ENCODE data around the gene UGT1A10. TPM values are rescaled to one million over a fixed set of nuclear protein-coding genes. Genes with fewer than 3 reads are reported as not detected.

Gene UGT1A10
- total and polyA plus RNA-seq, 8 donors = 0.09 TPM; not detected in 7

DNA sequence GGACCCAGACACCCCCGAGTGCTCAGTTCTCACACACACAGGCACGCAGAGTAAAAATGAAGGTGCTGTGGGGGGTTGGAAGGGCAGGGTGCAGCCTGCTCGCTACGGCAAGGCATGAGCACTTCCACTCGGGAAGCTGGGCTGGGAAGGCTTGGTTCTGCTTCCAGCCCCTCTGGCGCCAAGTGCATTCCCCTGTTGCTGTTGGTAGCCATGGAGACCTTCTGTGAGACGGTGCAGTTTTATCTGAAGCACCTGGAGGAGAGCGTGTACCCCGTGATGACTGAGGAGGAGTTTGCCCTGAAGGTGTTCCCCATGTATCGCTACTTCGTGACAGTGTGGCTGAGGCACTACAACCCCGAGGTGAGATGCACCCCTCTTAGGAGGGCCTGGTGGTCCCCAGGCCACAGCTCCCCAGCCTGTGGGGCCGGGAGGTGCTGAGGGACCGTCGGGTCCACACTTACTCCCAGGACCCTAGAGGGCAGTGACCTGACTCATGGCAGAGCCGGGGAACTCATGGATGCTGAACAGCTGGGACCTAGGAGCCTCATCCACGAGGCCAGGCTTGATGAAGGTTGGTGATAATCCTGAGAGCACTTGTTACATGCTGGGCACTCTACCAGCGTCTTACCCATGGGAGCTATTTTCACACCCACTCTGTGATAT lies 157.3 kb downstream of the UGT1A10 start:
- H3K4me1 ChIP-seq = no peaks in the 10 kb centered on the region
- ATAC-seq = no peak
- 72 to 79% methylated on average over 18 of the region's 18 CpGs for WGBS, 2 donors
- no peak overlapping the region for H3K27ac ChIP-seq
- no peak overlapping the region for H3K4me3 ChIP-seq
- intact Hi-C loops (cut with DNase I) = no loop called here
- no peaks in the 10 kb centered on the region for H3K9me3 ChIP-seq
- no peaks in the 10 kb centered on the region for H3K27me3 ChIP-seq
- no peak for FAIRE-seq
- TF ChIP-seq, protein P1, sequence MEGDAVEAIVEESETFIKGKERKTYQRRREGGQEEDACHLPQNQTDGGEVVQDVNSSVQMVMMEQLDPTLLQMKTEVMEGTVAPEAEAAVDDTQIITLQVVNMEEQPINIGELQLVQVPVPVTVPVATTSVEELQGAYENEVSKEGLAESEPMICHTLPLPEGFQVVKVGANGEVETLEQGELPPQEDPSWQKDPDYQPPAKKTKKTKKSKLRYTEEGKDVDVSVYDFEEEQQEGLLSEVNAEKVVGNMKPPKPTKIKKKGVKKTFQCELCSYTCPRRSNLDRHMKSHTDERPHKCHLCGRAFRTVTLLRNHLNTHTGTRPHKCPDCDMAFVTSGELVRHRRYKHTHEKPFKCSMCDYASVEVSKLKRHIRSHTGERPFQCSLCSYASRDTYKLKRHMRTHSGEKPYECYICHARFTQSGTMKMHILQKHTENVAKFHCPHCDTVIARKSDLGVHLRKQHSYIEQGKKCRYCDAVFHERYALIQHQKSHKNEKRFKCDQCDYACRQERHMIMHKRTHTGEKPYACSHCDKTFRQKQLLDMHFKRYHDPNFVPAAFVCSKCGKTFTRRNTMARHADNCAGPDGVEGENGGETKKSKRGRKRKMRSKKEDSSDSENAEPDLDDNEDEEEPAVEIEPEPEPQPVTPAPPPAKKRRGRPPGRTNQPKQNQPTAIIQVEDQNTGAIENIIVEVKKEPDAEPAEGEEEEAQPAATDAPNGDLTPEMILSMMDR (IDR thresholded peaks at IDR 0.05) = no peak
- H3K36me3 ChIP-seq = no peaks in the 10 kb centered on the region
- DNase-seq = peak in 1 of 6 donors; percentile 24

DNA sequence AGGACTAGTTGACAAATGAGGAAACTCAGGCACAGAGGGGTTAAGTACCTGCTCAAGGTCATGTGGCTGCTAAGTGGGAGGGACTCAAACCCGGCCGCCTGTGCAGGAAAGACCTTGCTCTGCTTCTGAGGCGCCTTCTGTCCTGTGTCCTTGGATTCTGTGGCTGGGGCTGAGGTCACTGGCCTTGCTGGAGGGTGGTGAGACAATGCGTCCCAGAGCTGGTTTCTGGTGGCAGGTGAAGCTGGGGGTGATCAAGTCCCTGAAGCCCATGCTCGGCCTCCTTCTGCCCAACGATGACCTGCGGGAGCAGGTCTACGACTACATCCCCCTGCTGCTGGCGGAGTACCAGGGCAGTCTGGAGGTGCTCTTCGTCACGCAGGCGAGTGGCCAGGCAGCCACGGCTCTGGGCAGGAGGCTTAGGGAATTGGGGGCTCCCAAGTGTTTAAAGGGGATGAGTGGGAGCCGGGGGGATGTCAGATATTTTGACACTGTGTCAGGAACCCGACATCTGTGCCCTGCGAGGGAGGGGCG lies 157.9 kb downstream of the UGT1A10 start:
- no peak for ATAC-seq
- Histone ChIP-seq H3K4me1 (no peaks in the 10 kb centered on the region), H3K27ac (no peak overlapping the region), H3K36me3 (no peaks in the 10 kb centered on the region), H3K9me3 (no peaks in the 10 kb centered on the region), H3K27me3 (no peaks in the 10 kb centered on the region), H3K4me3 (no peak overlapping the region)
- WGBS, 2 donors = 59 to 66% methylated on average over 17 of the region's 17 CpGs
- no peak for FAIRE-seq
- DNase-seq = peak in 1 of 6 donors; percentile 21
- TF ChIP-seq, protein P1 (IDR thresholded peaks at IDR 0.05) = no peak
- intact Hi-C loops (cut with DNase I) = no loop called here

DNA sequence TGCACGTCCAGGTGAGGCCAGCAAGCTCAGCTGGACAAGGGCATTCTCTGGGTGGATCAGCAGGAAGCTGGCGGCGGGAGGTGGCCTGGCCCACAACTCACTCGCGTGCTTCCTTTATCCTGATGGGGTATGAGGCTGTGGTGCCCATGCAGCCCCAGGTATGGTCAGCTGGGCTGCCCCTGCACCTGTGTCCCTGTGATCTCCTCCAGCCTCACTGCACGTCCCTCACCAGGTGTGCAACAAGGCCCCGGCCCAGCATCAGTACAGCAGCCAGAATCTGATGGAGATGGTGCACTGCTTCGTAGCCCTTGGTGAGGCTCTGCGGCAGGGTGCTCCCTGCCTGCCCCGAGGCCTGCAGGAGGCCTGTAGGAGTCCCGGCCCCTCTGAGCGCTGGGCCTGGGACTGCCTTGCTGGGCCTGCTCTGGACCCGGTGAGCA lies 159.5 kb downstream of the UGT1A10 start:
- no peak for FAIRE-seq
- ATAC-seq = no peak
- no peaks in the 10 kb centered on the region for H3K9me3 ChIP-seq
- no peaks in the 10 kb centered on the region for H3K27me3 ChIP-seq
- intact Hi-C loops (cut with DNase I) = no loop called here
- H3K4me3 ChIP-seq = no peak overlapping the region
- H3K4me1 ChIP-seq = no peaks in the 10 kb centered on the region
- TF ChIP-seq, protein P1 (IDR thresholded peaks at IDR 0.05) = no peak
- no peaks in the 10 kb centered on the region for H3K36me3 ChIP-seq
- WGBS, 2 donors = 89 to 90% methylated on average over 13 of the region's 13 CpGs
- H3K27ac ChIP-seq = no peak overlapping the region
- peak in 1 of 6 donors; percentile 37 for DNase-seq

DNA sequence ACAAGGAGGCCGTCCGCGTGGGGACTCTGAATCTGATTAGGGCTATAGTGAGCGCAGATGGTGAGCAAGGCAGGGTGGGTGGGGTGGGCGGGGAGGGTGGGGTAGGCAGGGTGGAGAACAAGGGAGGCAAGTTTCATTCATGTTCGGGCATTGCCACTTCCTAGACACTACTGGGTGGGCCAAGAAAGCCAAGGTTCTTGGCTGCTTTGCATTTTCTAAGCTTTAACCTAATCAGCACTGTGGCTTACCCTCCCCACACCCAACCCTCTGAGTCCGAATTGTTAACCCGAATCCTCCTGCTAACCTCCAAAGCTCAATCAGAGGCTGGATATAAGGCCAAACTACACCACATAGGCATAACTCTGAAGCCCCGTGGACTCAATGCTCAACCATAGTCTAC lies 160.0 kb downstream of the UGT1A10 start:
- H3K27ac ChIP-seq = no peak overlapping the region
- ATAC-seq (no peak), DNase-seq (no peak), FAIRE-seq (no peak)
- no peaks in the 10 kb centered on the region for H3K4me1 ChIP-seq
- WGBS, 2 donors = 84 to 95% methylated on average over 9 of the region's 9 CpGs
- TF ChIP-seq, protein P1 (IDR thresholded peaks at IDR 0.05) = no peak
- no peaks in the 10 kb centered on the region for H3K27me3 ChIP-seq
- no peaks in the 10 kb centered on the region for H3K36me3 ChIP-seq
- intact Hi-C loops (cut with DNase I) = no loop called here
- H3K9me3 ChIP-seq = no peaks in the 10 kb centered on the region
- H3K4me3 ChIP-seq = no peak overlapping the region

All from pancreas (tissue), 10 donors.